Lower leg skin (tissue), 4 donors: ENCODE results near the gene CSF2RB. TPM values are rescaled to one million over a fixed set of nuclear protein-coding genes. Genes with fewer than 3 reads are reported as not detected.

Experiments
- DNase-seq, 2 donors: peaks; one replicate each; pipeline ENCODE4 v3.0.0-alpha.2; 2019; ENCODE audit warnings: low spot score in 2 of 2
- H3K4me3 ChIP-seq: fragments of 200-600 bp; sonication (generic); 2 replicates; pipeline ENCODE4 v1.5.1; 2017; ENCODE audit warnings: mild to moderate bottlenecking, low read depth; ENCODE audit not compliant: poor library complexity, severe bottlenecking
- CTCF ChIP-seq, 3 donors: fragments of 450-650 bp; IDR thresholded peaks; one replicate each; pipeline ENCODE4 v1.5.1; 2016; ENCODE audit warnings: antibody characterized with exemption in 3 of 3, mild to moderate bottlenecking in 3 of 3, moderate library complexity in 2 of 3
- POLR2A ChIP-seq, 2 donors: fragments of 450-650 bp; IDR thresholded peaks; one replicate each; pipeline ENCODE4 v1.6.1; 2016 to 2017; ENCODE audit warnings: antibody characterized with exemption in 2 of 2, mild to moderate bottlenecking in 1 of 2, moderate library complexity in 1 of 2
- WGBS, 2 donors: methylation state at CpG; one replicate each; pipeline ENCODE4 v1.1.5; 2018; 5-methylcytosine and 5-hydroxymethylcytosine counted together
- intact Hi-C: fragments of 100-400 bp; cut with DNase I; formaldehyde crosslinking; loops from one replicate; pipeline ENCODE4 v1.15.0; 2023; ENCODE audit warnings: low total_unique reads
- total RNA-seq, 4 donors: library from RNA; depleted of rRNA; stranded (reverse); fragments of >200 nt; gene quantifications; one replicate each; pipeline ENCODE4 v1.1.0, GENCODE V29; 2016

The CSF2RB gene
- total RNA-seq, 4 donors from 2014 or later: 3.2 to 10.7 (median 5.5) TPM

GRCh38 chr22:36916034-36916433 lies 2.6 kb downstream of the CSF2RB start:
- TF ChIP-seq POLR2A (IDR thresholded peaks at IDR 0.05): no peak
- no peak for TF ChIP-seq CTCF (IDR thresholded peaks at IDR 0.05)
- no peak for DNase-seq
- H3K4me3 ChIP-seq: no peak overlapping the region
- intact Hi-C loops: no loop called here

GRCh38 chr22:36918586-36919284 lies 5.3 kb downstream of the CSF2RB start:
- WGBS, 2 donors: 77 to 81% methylated on average over 3 of the region's 3 CpGs
- no peak for TF ChIP-seq CTCF (IDR thresholded peaks at IDR 0.05)
- no peak for TF ChIP-seq POLR2A (IDR thresholded peaks at IDR 0.05)
- no peak for DNase-seq
- no peak overlapping the region for H3K4me3 ChIP-seq
- intact Hi-C loops: no loop called here

GRCh38 chr22:36921309-36922104 lies 8.1 kb downstream of the CSF2RB start:
- H3K4me3 ChIP-seq: no peak overlapping the region
- WGBS, 2 donors: 57 to 62% methylated on average over 10 to 15 of the region's 15 CpGs
- TF ChIP-seq POLR2A (IDR thresholded peaks at IDR 0.05) (no peak), CTCF (IDR thresholded peaks at IDR 0.05) (no peak)
- DNase-seq: peak in 1 of 2 donors; percentile 83
- intact Hi-C loops: no loop called here

- H3K4me3 ChIP-seq: no peak overlapping the region
- WGBS, 2 donors: 20 to 25% methylated on average over 9 to 10 of the region's 10 CpGs
- intact Hi-C loops: no loop called here
- peak in 1 of 2 donors; percentile 78 for DNase-seq
- TF ChIP-seq CTCF (IDR thresholded peaks at IDR 0.05): no peak
- TF ChIP-seq POLR2A (IDR thresholded peaks at IDR 0.05): no peak
Measured at GRCh38 chr22:36922105-36922608, 8.7 kb downstream of the CSF2RB start.

- intact Hi-C loops: no loop called here
- no peak for TF ChIP-seq POLR2A (IDR thresholded peaks at IDR 0.05)
- TF ChIP-seq CTCF (IDR thresholded peaks at IDR 0.05): no peak
- 63 to 83% methylated on average over 6 to 7 of the region's 7 CpGs for WGBS, 2 donors
- H3K4me3 ChIP-seq: no peak overlapping the region
- peak in 1 of 2 donors; percentile 61 for DNase-seq
Measured at GRCh38 chr22:36922711-36923110, 9.3 kb downstream of the CSF2RB start.
